ENCODE results near the gene MROH7. TPM values are rescaled to one million over a fixed set of nuclear protein-coding genes. Genes with fewer than 3 reads are reported as not detected.

MROH7 gene
- total and polyA plus RNA-seq, 3 experiments from 2014 or later = not detected

- ChIA-PET CTCF (no interaction called here), POLR2A (no interaction called here)
- DNase-seq = no peak
- H3K36me3 ChIP-seq (ENCODE audit: insufficient read depth, low read length) = no peaks in the 10 kb centered on the region
- Mint-ChIP-seq H3K4me1 (no peaks in the 10 kb centered on the region), H3K27ac (peak overlapping the region in 1 of 8 donors; percentile 19), H3K9me3 (no peaks in the 10 kb centered on the region), H3K36me3 (no peaks in the 10 kb centered on the region), H3K27me3 (peaks cover 6 to 52% of the 10 kb centered on the region in 2 donors), H3K4me3 (no peak overlapping the region)
- H3K4me3 ChIP-seq (ENCODE audit: low read length) = no peak overlapping the region
- H3K4me1 ChIP-seq (ENCODE audit: insufficient read depth, low read length) = no peaks in the 10 kb centered on the region
- no peak overlapping the region for H3K27ac ChIP-seq (ENCODE audit: low read depth, low read length)
- peaks cover 4% of the 10 kb centered on the region for H3K27me3 ChIP-seq (ENCODE audit: insufficient read depth, low read length, poor library complexity, severe bottlenecking)
- no peaks in the 10 kb centered on the region for H3K9me3 ChIP-seq (ENCODE audit: low read length)
Measured at GRCh38 chr1:54699936-54700525, 58.4 kb downstream of the MROH7 start.

- no peak overlapping the region for H3K27ac Mint-ChIP-seq
- H3K9me3 Mint-ChIP-seq = no peaks in the 10 kb centered on the region
- H3K4me1 ChIP-seq (ENCODE audit: insufficient read depth, low read length) = no peaks in the 10 kb centered on the region
- H3K4me3 Mint-ChIP-seq = no peak overlapping the region
- no peak overlapping the region for H3K4me3 ChIP-seq (ENCODE audit: low read length)
- POLR2A ChIA-PET = no interaction called here
- H3K27me3 ChIP-seq (ENCODE audit: insufficient read depth, low read length, poor library complexity, severe bottlenecking) = peaks cover 11% of the 10 kb centered on the region
- no peaks in the 10 kb centered on the region for H3K36me3 ChIP-seq (ENCODE audit: insufficient read depth, low read length)
- no peaks in the 10 kb centered on the region for H3K4me1 Mint-ChIP-seq
- no peaks in the 10 kb centered on the region for H3K9me3 ChIP-seq (ENCODE audit: low read length)
- H3K27me3 Mint-ChIP-seq = peaks cover 10 to 48% of the 10 kb centered on the region in 2 donors
- CTCF ChIA-PET = no interaction called here
- H3K36me3 Mint-ChIP-seq = no peaks in the 10 kb centered on the region
- no peak overlapping the region for H3K27ac ChIP-seq (ENCODE audit: low read depth, low read length)
- DNase-seq = no peak
Measured at GRCh38 chr1:54701066-54701465, 59.5 kb downstream of the MROH7 start.

- H3K27ac Mint-ChIP-seq = no peak overlapping the region
- H3K36me3 Mint-ChIP-seq = no peaks in the 10 kb centered on the region
- DNase-seq = no peak
- CTCF ChIA-PET = no interaction called here
- no peaks in the 10 kb centered on the region for H3K4me1 Mint-ChIP-seq
- no peaks in the 10 kb centered on the region for H3K36me3 ChIP-seq (ENCODE audit: insufficient read depth, low read length)
- H3K27me3 Mint-ChIP-seq = peaks cover 10 to 44% of the 10 kb centered on the region in 2 donors
- POLR2A ChIA-PET = no interaction called here
- no peaks in the 10 kb centered on the region for H3K4me1 ChIP-seq (ENCODE audit: insufficient read depth, low read length)
- H3K27ac ChIP-seq (ENCODE audit: low read depth, low read length) = no peak overlapping the region
- H3K9me3 Mint-ChIP-seq = no peaks in the 10 kb centered on the region
- H3K4me3 Mint-ChIP-seq = no peak overlapping the region
- H3K9me3 ChIP-seq (ENCODE audit: low read length) = no peaks in the 10 kb centered on the region
- no peak overlapping the region for H3K4me3 ChIP-seq (ENCODE audit: low read length)
- peaks cover 12% of the 10 kb centered on the region for H3K27me3 ChIP-seq (ENCODE audit: insufficient read depth, low read length, poor library complexity, severe bottlenecking)
Measured at GRCh38 chr1:54701996-54702395, 60.4 kb downstream of the MROH7 start.

- H3K27me3 Mint-ChIP-seq = peaks cover 14 to 43% of the 10 kb centered on the region in 2 donors
- H3K9me3 Mint-ChIP-seq = no peaks in the 10 kb centered on the region
- H3K4me1 Mint-ChIP-seq = no peaks in the 10 kb centered on the region
- H3K27ac Mint-ChIP-seq = no peak overlapping the region
- Histone ChIP-seq H3K27me3 (ENCODE audit: insufficient read depth, low read length, poor library complexity, severe bottlenecking) (peaks cover 8% of the 10 kb centered on the region), H3K36me3 (ENCODE audit: insufficient read depth, low read length) (no peaks in the 10 kb centered on the region), H3K4me1 (ENCODE audit: insufficient read depth, low read length) (no peaks in the 10 kb centered on the region), H3K9me3 (ENCODE audit: low read length) (no peaks in the 10 kb centered on the region), H3K4me3 (ENCODE audit: low read length) (no peak overlapping the region), H3K27ac (ENCODE audit: low read depth, low read length) (no peak overlapping the region)
- ChIA-PET CTCF (no interaction called here), POLR2A (no interaction called here)
- no peaks in the 10 kb centered on the region for H3K36me3 Mint-ChIP-seq
- H3K4me3 Mint-ChIP-seq = no peak overlapping the region
- no peak for DNase-seq
Measured at GRCh38 chr1:54703471-54703870, 61.9 kb downstream of the MROH7 start.

- no peaks in the 10 kb centered on the region for H3K4me1 ChIP-seq (ENCODE audit: insufficient read depth, low read length)
- no peaks in the 10 kb centered on the region for H3K9me3 Mint-ChIP-seq
- H3K4me3 Mint-ChIP-seq = no peak overlapping the region
- H3K27ac Mint-ChIP-seq = peak overlapping the region in 1 of 8 donors; percentile 90
- H3K4me1 Mint-ChIP-seq = no peaks in the 10 kb centered on the region
- H3K36me3 Mint-ChIP-seq = no peaks in the 10 kb centered on the region
- CTCF ChIA-PET = interaction anchor here (1.1 to 1.7 kb wide), 2 partner anchors 20 to 33 kb away, joined by 3 to 4 read pairs; no protein-coding TSS in a partner anchor
- peaks cover 8% of the 10 kb centered on the region for H3K27me3 ChIP-seq (ENCODE audit: insufficient read depth, low read length, poor library complexity, severe bottlenecking)
- POLR2A ChIA-PET = no interaction called here
- H3K36me3 ChIP-seq (ENCODE audit: insufficient read depth, low read length) = no peaks in the 10 kb centered on the region
- H3K27ac ChIP-seq (ENCODE audit: low read depth, low read length) = no peak overlapping the region
- no peak for DNase-seq
- H3K27me3 Mint-ChIP-seq = peaks cover 11 to 37% of the 10 kb centered on the region in 2 donors
- no peaks in the 10 kb centered on the region for H3K9me3 ChIP-seq (ENCODE audit: low read length)
- H3K4me3 ChIP-seq (ENCODE audit: low read length) = no peak overlapping the region
Measured at GRCh38 chr1:54705153-54705552, 63.6 kb downstream of the MROH7 start.

GRCh38 chr1:54706419-54706818 is 64.8 kb downstream of the MROH7 start:
- DNase-seq = no peak

GRCh38 chr1:54708385-54708784 is 66.8 kb downstream of the MROH7 start:
- Mint-ChIP-seq H3K4me1 (no peaks in the 10 kb centered on the region), H3K4me3 (no peak overlapping the region), H3K27ac (no peak overlapping the region), H3K9me3 (no peaks in the 10 kb centered on the region), H3K36me3 (no peaks in the 10 kb centered on the region), H3K27me3 (peaks cover 11 to 22% of the 10 kb centered on the region in 2 donors)
- H3K4me3 ChIP-seq (ENCODE audit: low read length) = no peak overlapping the region
- no peaks in the 10 kb centered on the region for H3K4me1 ChIP-seq (ENCODE audit: insufficient read depth, low read length)
- POLR2A ChIA-PET = no interaction called here
- H3K9me3 ChIP-seq (ENCODE audit: low read length) = no peaks in the 10 kb centered on the region
- DNase-seq = no peak
- H3K27ac ChIP-seq (ENCODE audit: low read depth, low read length) = no peak overlapping the region
- CTCF ChIA-PET = no interaction called here
- H3K36me3 ChIP-seq (ENCODE audit: insufficient read depth, low read length) = no peaks in the 10 kb centered on the region
- peaks cover 8% of the 10 kb centered on the region for H3K27me3 ChIP-seq (ENCODE audit: insufficient read depth, low read length, poor library complexity, severe bottlenecking)

More at GRCh38 chr1:54706419-54706818, 64.8 kb downstream of the MROH7 start:
- no peaks in the 10 kb centered on the region for H3K4me1 Mint-ChIP-seq
- no peak overlapping the region for H3K27ac Mint-ChIP-seq
- Histone ChIP-seq H3K9me3 (ENCODE audit: low read length) (no peaks in the 10 kb centered on the region), H3K36me3 (ENCODE audit: insufficient read depth, low read length) (no peaks in the 10 kb centered on the region), H3K4me1 (ENCODE audit: insufficient read depth, low read length) (no peaks in the 10 kb centered on the region), H3K27ac (ENCODE audit: low read depth, low read length) (no peak overlapping the region), H3K4me3 (ENCODE audit: low read length) (no peak overlapping the region), H3K27me3 (ENCODE audit: insufficient read depth, low read length, poor library complexity, severe bottlenecking) (peaks cover 8% of the 10 kb centered on the region)
- no peaks in the 10 kb centered on the region for H3K9me3 Mint-ChIP-seq
- H3K4me3 Mint-ChIP-seq = no peak overlapping the region
- H3K36me3 Mint-ChIP-seq = no peaks in the 10 kb centered on the region
- H3K27me3 Mint-ChIP-seq = peaks cover 11 to 32% of the 10 kb centered on the region in 2 donors
- ChIA-PET POLR2A (no interaction called here), CTCF (interaction anchor here (1.7 kb wide), 1 partner anchor 19 kb away, joined by 4 read pairs; no protein-coding TSS in a partner anchor)

GRCh38 chr1:54709547-54710292 is 68.1 kb downstream of the MROH7 start:
- Mint-ChIP-seq H3K27me3 (peaks cover 9 to 22% of the 10 kb centered on the region in 2 donors), H3K4me3 (no peak overlapping the region), H3K36me3 (no peaks in the 10 kb centered on the region), H3K9me3 (no peaks in the 10 kb centered on the region), H3K27ac (no peak overlapping the region), H3K4me1 (no peaks in the 10 kb centered on the region)
- Histone ChIP-seq H3K27me3 (ENCODE audit: insufficient read depth, low read length, poor library complexity, severe bottlenecking) (peaks cover 8% of the 10 kb centered on the region), H3K27ac (ENCODE audit: low read depth, low read length) (no peak overlapping the region), H3K4me3 (ENCODE audit: low read length) (no peak overlapping the region), H3K9me3 (ENCODE audit: low read length) (no peaks in the 10 kb centered on the region), H3K36me3 (ENCODE audit: insufficient read depth, low read length) (no peaks in the 10 kb centered on the region), H3K4me1 (ENCODE audit: insufficient read depth, low read length) (no peaks in the 10 kb centered on the region)
- no peak for DNase-seq
- ChIA-PET POLR2A (no interaction called here), CTCF (no interaction called here)
